Heart right ventricle (tissue), 16 donors: ENCODE results near the gene RUVBL2. TPM values are rescaled to one million over a fixed set of nuclear protein-coding genes. Genes with fewer than 3 reads are reported as not detected.
"Not testable (repeated sequence)": the region's sequence is repeated elsewhere in the genome, so short reads cannot be mapped to it uniquely, and the experiment has no call there.

ENCODE experiments used
- ATAC-seq, 8 donors: fragments of 200-7000 bp; cut with Tn5 transposase; one replicate each; pipeline ENCODE4 v1.9.1; 2020; ENCODE audit warnings: mild to moderate bottlenecking in 8 of 8, moderate library complexity in 8 of 8, moderate number of reproducible peaks in 1 of 8
- DNase-seq, 2 donors: peaks; one replicate each; pipeline ENCODE4 v3.0.0-alpha.2; 2020
- H3K27ac ChIP-seq, 10 donors: fragments of 200-600 bp; sonication (generic) in 2 of 10; one replicate each; pipeline versions ENCODE4 v1.5.0 to v1.8.0; 2020 to 2022; ENCODE audit warnings: mild to moderate bottlenecking in 3 of 10
- H3K27me3 ChIP-seq, 7 donors: fragments of 200-600 bp; one replicate each; pipeline ENCODE4 v1.8.0; 2021 to 2022; ENCODE audit warnings: mild to moderate bottlenecking in 2 of 7
- H3K36me3 ChIP-seq, 9 donors: fragments of 200-600 bp; sonication (generic) in 1 of 9; one replicate each; pipeline versions ENCODE4 v1.5.0 to v1.8.0; 2020 to 2022; ENCODE audit warnings: mild to moderate bottlenecking in 2 of 9
- H3K4me1 ChIP-seq, 9 donors: fragments of 200-600 bp; sonication (generic) in 1 of 9; one replicate each; pipeline versions ENCODE4 v1.5.0 to v1.8.0; 2020 to 2022; ENCODE audit warnings: mild to moderate bottlenecking in 4 of 9
- H3K4me3 ChIP-seq, 10 donors: fragments of 200-600 bp; sonication (generic) in 2 of 10; one replicate each; pipeline versions ENCODE4 v1.5.0 to v1.8.0; 2020 to 2022; ENCODE audit warnings: mild to moderate bottlenecking in 7 of 10, moderate library complexity in 2 of 10
- H3K9me3 ChIP-seq, 11 donors: fragments of 200-600 bp in 10 of 11; sonication (generic) in 2 of 11; one replicate each; pipeline versions ENCODE4 v1.5.0 to v1.8.0; 2013 to 2022; ENCODE audit warnings: mild to moderate bottlenecking in 2 of 11, control low read depth in 1 of 11, moderate library complexity in 1 of 11
- WGBS, 2 donors: extraction: QIAGEN DNeasy Blood & Tissue Kit; methylation state at CpG; one replicate each; pipeline ENCODE4 v1.1.7; 2013; ENCODE audit warnings: inconsistent platforms in 1 of 2; 5-methylcytosine and 5-hydroxymethylcytosine counted together
- intact Hi-C, 10 donors: fragments of 100-400 bp; cut with DNase I; formaldehyde crosslinking; loops; one replicate each; pipeline versions ENCODE4 v1.11.1 to v1.14.2; 2022
- polyA plus RNA-seq, 2 donors: library from polyadenylated mRNA; stranded (reverse); fragments of 200-250 nt; gene quantifications; one replicate each; pipeline ENCODE4 v1.2.3, GENCODE V29; 2013
- total RNA-seq, 10 donors: library from RNA; stranded (reverse); fragmentation: NEBNext Ultra II Directional in 3 of 10; extraction: Animal tissue kit (Norgen Biotek cat#: 25700) in 3 of 10; gene quantifications; one replicate each; pipeline versions ENCODE4 v1.2.1 to v1.2.4, GENCODE V29; 2021 to 2023
- TF ChIP-seq, protein P1 (sequence below), 9 donors: fragments of 200-600 bp; sonication (generic) in 2 of 9; IDR thresholded peaks; one replicate each; pipeline versions ENCODE4 v1.5.0 to v1.8.0; 2021 to 2022; ENCODE audit warnings: antibody characterized with exemption in 9 of 9, mild to moderate bottlenecking in 5 of 9, moderate library complexity in 1 of 9
- donor health status: Arrhythmogenic right ventricular cardiomyopathy.
- donor health status: ischemic (EF 13 %, LVEDD 7.1; RV severe dilation, severe dysfunction).
- donor health status: healthy with polysubstance abuse.
- donor health status: DM: no; HTN: yes; CAD: no.
- donor health status: DM: no; HTN: no; CAD: no.
- donor health status: ischemic (EF 25% LVEDD 6.9; RV normal size, moderate dysfunction).
- donor health status: ischemic (EF 25% LVEDD 5.7; RV mildly dilated, moderate dysfunction).
- donor health status: healthy.
- donor health status: DM: yes; HTN: yes; CAD: no.
- donor health status: Ischemic cardiomyopathy.
- donor health status: ischemic (EF 35%, LVEDD 5.7; RV mildly dilated, moderate dysfunction).
- donor health status: nonischemic (EF 11% LVEDD 7.7; RV severe dilation, severe dysfunction).
- donor health status: DM: yes; HTN: yes; CAD: no.
- donor health status: PGD.
- donor health status: ischemic (EF 29% LVEDD 5.4; RV normal size, mild dysfunction).
- donor health status: nonischemic (EF 23%, LVEDD 6.1; RV moderate dilation, normal function).

RUVBL2 gene
- total and polyA plus RNA-seq, 12 donors = 40.1 to 108 (median 49.8) TPM

DNA sequence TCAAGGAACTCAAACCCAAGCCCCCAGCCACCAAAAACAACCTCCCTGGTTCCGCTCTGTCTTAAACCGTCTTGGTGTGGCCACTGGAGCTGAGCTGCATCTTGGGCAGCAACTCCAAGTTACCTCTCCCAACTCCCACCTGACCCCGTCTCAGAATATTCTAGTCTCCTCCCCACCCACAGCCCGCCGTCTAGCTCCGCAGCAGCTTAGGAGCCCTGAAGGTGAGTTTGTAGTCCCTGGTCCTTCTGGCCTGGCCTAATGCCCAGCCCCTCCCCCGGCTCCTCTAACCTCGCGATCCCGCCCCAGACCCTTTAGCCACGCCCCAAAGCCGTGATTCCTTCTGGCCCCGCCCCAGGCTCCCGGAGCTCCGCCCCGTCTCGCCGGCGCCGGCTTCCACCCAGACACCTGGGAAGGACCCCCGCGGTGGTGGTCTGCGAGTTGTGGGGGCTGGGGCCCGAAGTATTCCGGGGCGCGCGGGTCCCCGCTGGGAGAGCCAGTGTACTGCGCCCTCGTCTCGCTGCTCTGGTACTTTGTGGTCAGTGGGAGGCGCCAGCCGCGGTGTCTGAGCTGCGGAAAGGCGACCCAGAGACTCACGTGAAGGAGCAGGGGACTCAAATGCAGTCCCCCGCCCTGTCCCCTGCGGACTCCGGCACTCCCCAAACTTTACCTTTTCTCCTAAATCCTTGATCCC, 25.7 kb downstream of the RUVBL2 start:
- H3K36me3 ChIP-seq = peaks cover 0 to 19% (median 13%) of the 10 kb centered on the region in 9 donors
- H3K4me1 ChIP-seq = peaks cover 0 to 27% (median 23%) of the 10 kb centered on the region in 9 donors
- DNase-seq (peak; percentile 46 to 69), ATAC-seq (peak; percentile 46 to 73 (median 60))
- intact Hi-C loops = no loop called here
- H3K4me3 ChIP-seq = peak overlapping the region; percentile 32 to 59 (median 54)
- no peaks in the 10 kb centered on the region for H3K9me3 ChIP-seq
- H3K27ac ChIP-seq = no peak overlapping the region
- WGBS, 2 donors = 10 to 24% methylated on average over 41 of the region's 41 CpGs
- TF ChIP-seq, protein P1, sequence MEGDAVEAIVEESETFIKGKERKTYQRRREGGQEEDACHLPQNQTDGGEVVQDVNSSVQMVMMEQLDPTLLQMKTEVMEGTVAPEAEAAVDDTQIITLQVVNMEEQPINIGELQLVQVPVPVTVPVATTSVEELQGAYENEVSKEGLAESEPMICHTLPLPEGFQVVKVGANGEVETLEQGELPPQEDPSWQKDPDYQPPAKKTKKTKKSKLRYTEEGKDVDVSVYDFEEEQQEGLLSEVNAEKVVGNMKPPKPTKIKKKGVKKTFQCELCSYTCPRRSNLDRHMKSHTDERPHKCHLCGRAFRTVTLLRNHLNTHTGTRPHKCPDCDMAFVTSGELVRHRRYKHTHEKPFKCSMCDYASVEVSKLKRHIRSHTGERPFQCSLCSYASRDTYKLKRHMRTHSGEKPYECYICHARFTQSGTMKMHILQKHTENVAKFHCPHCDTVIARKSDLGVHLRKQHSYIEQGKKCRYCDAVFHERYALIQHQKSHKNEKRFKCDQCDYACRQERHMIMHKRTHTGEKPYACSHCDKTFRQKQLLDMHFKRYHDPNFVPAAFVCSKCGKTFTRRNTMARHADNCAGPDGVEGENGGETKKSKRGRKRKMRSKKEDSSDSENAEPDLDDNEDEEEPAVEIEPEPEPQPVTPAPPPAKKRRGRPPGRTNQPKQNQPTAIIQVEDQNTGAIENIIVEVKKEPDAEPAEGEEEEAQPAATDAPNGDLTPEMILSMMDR (IDR thresholded peaks at IDR 0.05) = peak in 3 of 9 donors; percentile 6 to 15 (median 7)
- H3K27me3 ChIP-seq = peaks cover 0 to 41% (median 14%) of the 10 kb centered on the region in 7 donors

DNA sequence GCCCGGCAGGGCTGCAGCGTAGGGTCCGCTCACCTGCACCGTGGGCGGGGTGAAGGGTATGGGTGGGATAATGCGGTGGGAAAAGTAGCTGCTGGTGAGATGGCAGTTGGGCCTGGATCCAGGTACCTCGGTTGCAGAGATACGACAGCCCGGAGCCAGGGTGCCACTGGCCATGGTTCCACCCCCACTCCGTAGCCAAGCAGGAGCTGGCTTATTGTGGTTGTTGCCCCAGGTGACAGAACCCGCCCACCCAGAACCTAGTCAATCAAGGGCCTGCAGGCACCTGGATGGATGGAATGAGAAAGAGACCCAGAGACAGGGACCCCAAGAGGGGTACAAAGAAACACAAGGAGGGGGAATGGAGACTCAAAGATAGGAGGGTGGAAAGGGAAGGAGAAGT, 26.7 kb downstream of the RUVBL2 start:
- no peak overlapping the region for H3K27ac ChIP-seq
- H3K9me3 ChIP-seq = no peaks in the 10 kb centered on the region
- intact Hi-C loops = no loop called here
- peaks cover 0 to 41% (median 14%) of the 10 kb centered on the region in 7 donors for H3K27me3 ChIP-seq
- H3K36me3 ChIP-seq = peaks cover 0 to 10% (median 3%) of the 10 kb centered on the region in 9 donors
- H3K4me1 ChIP-seq = peaks cover 0 to 27% (median 23%) of the 10 kb centered on the region in 9 donors
- no peak overlapping the region for H3K4me3 ChIP-seq
- no peak for DNase-seq
- TF ChIP-seq, protein P1 (IDR thresholded peaks at IDR 0.05) = no peak
- no peak for ATAC-seq
- WGBS, 2 donors = 73 to 77% methylated on average over 11 of the region's 11 CpGs

DNA sequence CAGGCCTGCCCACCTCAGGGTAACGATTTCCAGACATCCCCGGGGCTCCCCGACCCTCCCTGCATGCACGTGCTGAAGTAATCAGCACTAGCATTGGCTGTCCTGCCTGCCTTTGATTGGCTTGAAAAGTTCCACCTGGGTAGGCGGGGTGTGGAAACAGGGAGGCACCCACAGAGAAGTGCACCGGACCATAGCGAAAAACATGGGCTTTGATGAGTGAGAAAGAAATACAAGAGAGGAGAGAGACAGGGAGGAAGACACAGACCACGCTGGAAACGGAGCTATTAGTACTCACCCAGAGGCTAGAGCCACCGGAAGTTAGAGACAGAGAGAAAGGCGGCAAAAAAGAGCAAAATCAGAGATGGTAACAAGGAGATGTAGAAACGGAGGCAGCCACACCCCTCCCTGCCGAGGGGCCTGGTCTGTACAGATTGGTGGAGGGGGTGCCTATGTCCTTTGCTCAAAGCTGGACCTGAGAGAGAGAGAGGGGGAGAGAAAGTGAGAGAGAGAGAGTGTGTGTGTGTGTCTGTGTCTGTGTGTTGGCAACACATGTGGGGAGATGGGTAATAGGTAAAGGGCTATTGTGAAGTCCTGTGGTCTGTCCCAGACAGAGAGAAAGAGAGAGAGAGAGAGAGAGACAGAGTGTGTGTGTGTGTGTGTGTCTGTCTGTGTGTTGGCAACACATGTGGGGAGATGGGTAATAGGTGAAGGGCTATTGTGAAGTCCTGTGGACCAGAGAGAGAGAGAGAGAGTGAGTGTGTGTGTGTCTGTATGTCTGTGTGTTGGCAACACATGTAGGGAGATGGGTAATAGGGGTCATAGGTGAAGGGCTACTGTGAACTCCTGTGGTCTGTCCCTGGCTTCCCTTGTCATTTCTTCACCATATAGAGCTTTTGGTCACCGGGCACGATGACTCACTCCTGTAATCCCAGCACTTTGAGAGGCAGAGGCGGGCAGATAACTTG, 27.5 kb downstream of the RUVBL2 start:
- intact Hi-C loops = no loop called here
- Histone ChIP-seq H3K4me1 (peaks cover 0 to 27% (median 23%) of the 10 kb centered on the region in 9 donors), H3K36me3 (peaks cover 0 to 3% (median 0%) of the 10 kb centered on the region in 9 donors), H3K4me3 (no peak overlapping the region), H3K27ac (no peak overlapping the region), H3K27me3 (peaks cover 0 to 41% (median 14%) of the 10 kb centered on the region in 7 donors), H3K9me3 (no peaks in the 10 kb centered on the region)
- ATAC-seq (no peak), DNase-seq (no peak)
- 43 to 45% methylated on average over 16 of the region's 16 CpGs for WGBS, 2 donors
- TF ChIP-seq, protein P1 (IDR thresholded peaks at IDR 0.05) = no peak

DNA sequence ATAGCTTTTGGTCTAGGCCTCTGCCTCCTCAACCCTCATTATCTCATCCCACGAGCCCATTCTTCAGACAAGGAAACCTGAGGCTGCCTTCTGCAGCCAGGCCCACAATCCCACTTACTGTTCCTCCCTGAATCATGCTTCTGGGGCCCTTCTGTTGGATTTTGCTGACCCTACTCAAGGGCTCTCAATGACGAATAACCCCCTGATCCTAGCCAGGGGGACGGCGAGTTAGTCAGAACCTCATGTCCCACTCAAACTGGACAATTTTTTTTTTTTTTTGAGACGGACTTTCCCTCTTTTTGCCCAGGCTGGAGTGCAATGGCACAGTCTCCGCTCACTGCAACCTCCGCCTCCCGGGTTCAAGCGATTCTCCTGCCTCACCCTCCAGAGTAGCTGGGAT, 28.4 kb downstream of the RUVBL2 start:
- H3K27ac ChIP-seq = no peak overlapping the region
- no peaks in the 10 kb centered on the region for H3K36me3 ChIP-seq
- TF ChIP-seq, protein P1 (IDR thresholded peaks at IDR 0.05) = no peak
- no peak for DNase-seq
- peaks cover 0 to 26% (median 23%) of the 10 kb centered on the region in 9 donors for H3K4me1 ChIP-seq
- no peak overlapping the region for H3K4me3 ChIP-seq
- no peaks in the 10 kb centered on the region for H3K9me3 ChIP-seq
- WGBS, 2 donors = 91 to 93% methylated on average over 9 of the region's 9 CpGs
- no peak for ATAC-seq
- H3K27me3 ChIP-seq = peaks cover 0 to 41% (median 14%) of the 10 kb centered on the region in 7 donors
- intact Hi-C loops = no loop called here

DNA sequence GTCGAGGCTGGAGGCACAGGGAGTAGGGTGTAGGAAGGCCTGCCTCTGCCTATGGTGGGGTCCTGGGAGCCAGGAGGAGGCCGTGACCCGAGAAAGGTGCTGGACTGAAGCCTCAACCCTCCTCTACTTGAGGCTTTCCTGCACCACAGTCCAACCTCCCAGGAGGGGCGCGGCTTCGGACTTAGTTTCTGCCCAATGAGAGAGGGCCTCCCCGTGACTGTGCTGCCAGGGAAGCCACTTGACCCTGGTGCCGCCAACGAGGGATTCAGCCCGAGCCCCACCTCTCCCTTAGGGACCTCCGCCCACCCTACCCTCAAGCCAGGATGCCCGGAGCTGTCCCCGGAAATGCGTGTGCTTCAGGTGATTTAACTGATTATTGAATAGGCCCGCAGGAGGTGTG, 30.5 kb downstream of the RUVBL2 start, which contains the start of gene CGB3:
Gene CGB3, minus strand, starts transcription at position 101 of the 400 bp plus-strand sequence. CDS start 362 bp downstream, outside the sequence.
- H3K27me3 ChIP-seq = peaks cover 0 to 21% (median 5%) of the 10 kb centered on the region in 7 donors
- H3K4me3 ChIP-seq, H3K4me1 ChIP-seq, DNase-seq, ATAC-seq, H3K9me3 ChIP-seq, H3K27ac ChIP-seq, H3K36me3 ChIP-seq, intact Hi-C loops: not testable (repeated sequence)
- WGBS, 2 donors = 62 to 78% methylated on average over 12 to 13 of the region's 15 CpGs

DNA sequence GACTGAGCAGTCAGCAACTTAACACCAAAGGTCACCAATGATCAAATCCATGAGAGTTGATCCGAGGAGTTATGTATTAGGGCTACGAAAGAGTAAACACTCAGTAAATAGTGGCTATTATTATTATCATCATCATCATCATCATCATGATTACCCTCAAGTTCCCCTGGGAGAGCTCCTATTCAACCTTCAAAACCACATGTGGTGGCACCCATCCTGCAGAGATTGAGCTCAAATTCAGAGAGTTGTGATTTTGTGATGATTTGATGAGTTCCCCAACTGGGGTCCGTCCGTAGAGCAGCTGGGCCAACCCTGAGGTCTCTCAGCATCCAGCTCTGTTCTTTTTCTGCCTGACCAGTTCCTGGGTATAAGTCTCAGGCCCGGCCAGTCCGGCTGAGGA, 31.4 kb downstream of the RUVBL2 start:
- intact Hi-C loops, H3K4me1 ChIP-seq, H3K27ac ChIP-seq, H3K9me3 ChIP-seq, H3K36me3 ChIP-seq, H3K4me3 ChIP-seq, DNase-seq, ATAC-seq: not testable (repeated sequence)
- 86 to 90% methylated on average over 3 to 4 of the region's 6 CpGs for WGBS, 2 donors
- H3K27me3 ChIP-seq = peaks cover 0 to 13% (median 0%) of the 10 kb centered on the region in 7 donors
